NCI-H82 treated with DMSO at 0.1 percent for 48 hours (cell line): ENCODE results near the gene TMPRSS2.
"Not testable (repeated sequence)": the region's sequence is repeated elsewhere in the genome, so short reads cannot be mapped to it uniquely, and the experiment has no call there.

Experiments
- DNase-seq: peaks from one replicate; lab custom pipeline; 2025; ENCODE audit not compliant: unreplicated experiment; lab: John Stamatoyannopoulos, UW

TMPRSS2 gene

DNA sequence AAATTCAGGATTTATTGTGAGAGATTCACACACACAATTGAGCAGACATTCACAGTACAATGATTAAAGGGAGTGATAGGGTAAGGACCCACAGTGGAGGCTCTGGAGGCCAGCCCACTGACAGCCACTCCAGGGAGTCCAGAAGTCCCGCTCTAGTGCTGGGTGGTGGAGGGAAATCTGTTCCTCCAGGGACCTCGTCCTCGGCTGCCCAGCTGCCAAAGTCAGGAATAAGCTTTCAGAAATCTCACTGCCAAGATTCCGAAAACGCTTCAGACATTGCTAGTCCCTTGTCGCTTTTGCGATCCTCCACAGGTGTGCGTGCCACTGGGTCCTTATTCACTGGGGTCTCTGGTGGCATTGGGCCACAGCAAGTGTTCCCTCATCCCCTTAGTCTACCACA is 79.6 kb downstream of the TMPRSS2 start:
- no peak for DNase-seq

DNA sequence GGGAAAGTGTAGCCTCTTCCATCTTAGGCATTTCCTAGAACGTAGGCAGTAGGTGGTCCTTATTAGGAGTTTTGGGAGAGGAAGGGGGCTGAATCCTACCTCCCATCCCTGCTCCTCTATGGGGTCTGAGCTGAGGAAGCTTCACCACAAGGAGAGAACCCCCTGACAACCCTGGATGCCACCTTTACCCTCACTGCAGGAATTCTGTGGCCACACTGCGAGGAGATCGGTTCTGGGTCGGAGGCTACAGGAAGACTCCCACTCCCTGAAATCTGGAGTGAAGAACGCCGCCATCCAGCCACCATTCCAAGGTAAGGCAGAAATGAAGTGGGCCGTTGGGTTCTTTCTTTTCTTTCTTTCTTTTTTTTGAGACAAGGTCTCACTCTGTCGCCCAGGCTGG is 80.4 kb downstream of the TMPRSS2 start:
- no peak for DNase-seq

DNA sequence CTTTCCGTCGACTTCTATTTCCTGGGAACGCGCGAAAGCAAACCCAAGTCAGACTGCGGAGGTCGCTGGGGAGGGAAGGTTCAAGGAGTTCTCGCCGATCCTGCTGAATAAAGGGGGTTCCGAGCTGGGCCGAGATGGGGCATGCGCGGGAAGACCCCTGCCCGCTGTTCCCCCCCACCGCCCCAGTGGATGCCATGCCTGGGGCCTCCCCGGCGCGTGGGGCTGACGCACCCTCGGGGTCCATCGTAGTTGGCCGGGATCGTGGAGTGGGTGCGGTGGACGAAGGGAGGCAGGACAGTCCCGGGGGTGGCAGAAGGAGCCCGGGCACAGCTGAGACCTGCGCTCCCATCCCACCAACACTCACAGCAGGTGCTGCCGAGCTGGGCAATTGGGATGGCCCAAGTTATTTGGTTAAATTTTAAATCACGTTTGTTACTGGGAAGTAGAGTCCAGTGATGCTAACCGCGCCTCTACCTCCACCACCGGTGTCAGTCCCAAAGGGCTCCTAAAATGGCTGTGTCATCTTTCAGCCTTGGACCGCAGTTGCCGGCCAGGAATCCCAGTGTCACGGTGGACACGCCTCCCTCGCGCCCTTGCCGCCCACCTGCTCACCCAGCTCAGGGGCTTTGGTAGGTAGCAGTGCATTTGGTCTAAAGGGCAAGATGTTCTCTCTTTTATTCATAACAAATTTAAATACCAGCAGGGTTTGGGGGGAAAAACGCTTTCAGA is 81.1 kb downstream of the TMPRSS2 start:
- no peak for DNase-seq

DNA sequence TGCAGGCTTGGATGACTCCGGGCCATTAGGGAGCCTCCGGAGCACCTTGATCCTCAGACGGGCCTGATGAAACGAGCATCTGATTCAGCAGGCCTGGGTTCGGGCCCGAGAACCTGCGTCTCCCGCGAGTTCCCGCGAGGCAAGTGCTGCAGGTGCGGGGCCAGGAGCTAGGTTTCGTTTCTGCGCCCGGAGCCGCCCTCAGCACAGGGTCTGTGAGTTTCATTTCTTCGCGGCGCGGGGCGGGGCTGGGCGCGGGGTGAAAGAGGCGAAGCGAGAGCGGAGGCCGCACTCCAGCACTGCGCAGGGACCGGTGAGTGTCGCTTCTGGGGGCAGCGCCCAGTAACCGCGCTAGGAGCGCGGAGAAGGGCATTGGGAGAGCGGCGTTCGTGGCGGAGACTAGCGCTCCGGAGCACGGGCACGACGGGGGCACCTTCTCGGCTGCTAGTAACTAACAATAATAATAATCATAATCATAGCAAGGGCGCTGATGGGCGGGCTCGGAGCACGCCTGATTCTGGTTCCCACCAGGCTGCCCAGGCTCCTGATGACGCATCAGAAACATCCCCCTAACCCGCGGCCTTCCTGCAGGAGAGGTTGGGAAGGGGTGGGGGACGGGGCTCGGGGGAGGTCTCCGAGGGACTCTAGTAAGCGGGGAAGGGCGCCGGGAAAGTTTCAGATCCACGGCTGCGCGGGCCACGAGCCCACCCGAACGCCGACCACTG is 81.8 kb downstream of the TMPRSS2 start, which contains the start of gene MX1:
TSS of gene MX1 (plus strand) at position 286 of the 722 bp plus-strand sequence. CDS start 5,832 bp downstream, outside the sequence.
- DNase-seq = no peak

DNA sequence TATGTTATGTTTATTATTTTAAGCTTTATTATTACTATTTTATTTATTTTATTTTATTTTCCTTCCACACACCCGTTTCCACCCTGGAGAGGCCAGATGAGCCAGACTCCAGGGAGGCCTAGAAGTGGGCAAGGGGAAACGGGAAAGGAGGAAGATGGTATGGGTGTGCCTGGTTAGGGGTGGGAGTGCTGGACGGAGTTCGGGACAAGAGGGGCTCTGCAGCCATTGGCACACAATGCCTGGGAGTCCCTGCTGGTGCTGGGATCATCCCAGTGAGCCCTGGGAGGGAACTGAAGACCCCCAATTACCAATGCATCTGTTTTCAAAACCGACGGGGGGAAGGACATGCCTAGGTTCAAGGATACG is 82.4 kb downstream of the TMPRSS2 start:
- DNase-seq = no peak

DNA sequence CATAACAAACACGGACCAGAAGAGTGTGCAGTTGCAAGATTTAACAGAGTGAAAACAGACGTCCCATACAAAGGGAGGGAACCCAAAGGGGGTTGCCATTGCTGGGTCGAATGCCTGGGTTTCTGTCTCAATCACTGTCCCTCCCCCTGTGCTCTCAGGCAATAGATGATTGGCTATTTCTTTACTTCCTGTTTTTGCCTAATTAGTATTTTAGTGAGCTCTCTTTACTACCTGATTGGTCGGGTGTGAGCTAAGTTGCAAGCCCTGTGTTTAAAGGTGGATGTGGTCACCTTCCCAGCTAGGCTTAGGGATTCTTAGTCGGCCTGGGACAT is 84.7 kb downstream of the TMPRSS2 start:
- DNase-seq = not testable (repeated sequence)

DNA sequence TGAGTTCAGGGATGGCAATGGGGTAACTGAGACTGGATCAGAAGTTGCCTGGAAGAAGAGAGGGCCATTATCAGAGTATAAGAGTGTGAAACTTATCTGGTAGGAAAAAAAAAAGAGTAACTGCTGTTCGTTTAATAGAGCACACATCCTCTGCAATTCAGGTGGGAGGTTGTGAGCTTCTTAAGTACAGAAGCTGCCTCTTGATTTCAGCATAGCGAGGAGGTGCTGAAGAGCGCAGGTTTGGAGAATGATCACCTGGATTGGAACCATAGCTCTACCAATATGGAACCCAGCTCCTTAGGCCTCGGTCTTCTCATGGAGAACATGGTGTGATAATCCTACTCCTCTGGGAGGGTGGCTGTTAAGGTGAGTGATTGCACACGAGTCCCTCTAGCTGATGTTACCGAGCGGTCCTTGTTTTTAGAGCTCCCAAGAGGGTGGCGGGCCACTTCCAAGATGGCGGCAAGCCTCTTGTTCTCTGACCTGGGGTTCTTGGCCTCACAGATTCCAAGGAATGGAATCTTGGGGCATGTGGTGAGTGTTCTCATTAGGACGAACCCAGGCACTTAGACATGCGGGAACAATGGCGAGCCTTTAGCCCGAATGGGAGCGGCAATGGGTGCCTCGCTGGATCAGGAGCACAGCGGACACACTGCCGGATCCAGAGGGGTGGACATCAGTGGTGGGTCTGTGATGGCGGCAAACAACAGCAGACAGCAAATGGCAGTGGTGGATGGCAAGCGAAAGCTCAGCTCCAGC is 85.2 kb downstream of the TMPRSS2 start:
- no peak for DNase-seq

DNA sequence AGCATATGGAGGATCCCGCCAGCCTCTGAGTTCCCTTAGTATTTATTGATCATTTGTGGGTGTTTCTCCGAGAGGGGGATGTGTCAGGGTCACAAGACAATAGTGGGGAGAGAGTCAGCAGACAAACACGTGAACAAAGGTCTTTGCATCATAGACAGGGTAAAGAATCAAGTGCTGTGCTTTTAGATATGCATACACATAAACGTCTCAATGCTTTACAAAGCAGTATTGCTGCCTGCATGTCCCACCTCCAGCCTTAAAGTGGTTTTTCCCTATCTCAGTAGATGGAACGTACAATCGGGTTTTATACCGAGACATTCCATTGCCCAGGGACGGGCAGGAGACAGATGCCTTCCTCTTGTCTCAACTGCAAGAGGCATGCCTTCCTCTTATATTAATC is 87.0 kb downstream of the TMPRSS2 start:
- not testable (repeated sequence) for DNase-seq

DNA sequence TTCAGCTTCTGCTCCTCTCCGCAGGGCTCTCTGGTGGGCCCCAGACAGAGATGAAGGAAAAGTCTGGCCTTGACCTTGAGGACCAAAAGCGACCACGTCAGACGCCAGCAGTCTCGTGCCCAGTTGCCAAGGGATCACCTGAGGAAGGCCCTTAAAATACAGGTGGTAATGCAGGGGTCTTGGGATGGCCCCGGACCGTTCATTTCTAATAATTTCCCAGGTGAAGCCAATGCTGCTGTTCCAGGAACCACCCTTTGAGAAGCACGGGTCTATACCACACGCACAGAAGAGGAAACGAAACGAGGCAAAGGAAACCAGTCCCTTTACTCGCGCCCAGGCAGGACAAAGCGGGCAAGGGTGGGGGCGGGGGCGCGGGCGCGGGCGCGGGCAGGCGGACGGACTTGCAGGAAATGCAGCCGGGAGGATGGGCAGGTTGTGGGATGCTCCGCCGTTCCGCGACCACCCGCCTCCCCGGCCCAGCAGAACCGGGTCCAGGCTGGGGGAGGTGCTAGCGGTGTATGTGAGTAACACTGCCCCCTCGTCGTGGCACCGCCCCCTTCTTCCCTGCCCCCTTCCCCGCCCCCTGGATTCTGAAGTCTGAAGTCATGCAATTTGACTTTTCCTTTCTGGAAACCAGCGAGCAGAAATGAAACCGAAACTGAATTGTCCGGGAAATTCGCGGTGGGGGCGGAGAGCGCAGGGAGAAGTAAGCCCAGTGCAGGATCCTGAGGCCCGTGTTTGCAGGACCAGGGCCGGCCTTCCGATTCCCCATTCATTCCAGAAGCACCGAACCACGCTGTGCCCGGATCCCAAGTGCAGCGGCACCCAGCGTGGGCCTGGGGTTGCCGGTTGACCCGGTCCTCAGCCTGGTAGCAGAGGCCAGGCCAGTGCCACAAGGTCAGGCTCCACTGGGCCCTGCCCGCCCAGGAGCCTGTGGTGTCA is 87.8 kb downstream of the TMPRSS2 start:
- DNase-seq = no peak

DNA sequence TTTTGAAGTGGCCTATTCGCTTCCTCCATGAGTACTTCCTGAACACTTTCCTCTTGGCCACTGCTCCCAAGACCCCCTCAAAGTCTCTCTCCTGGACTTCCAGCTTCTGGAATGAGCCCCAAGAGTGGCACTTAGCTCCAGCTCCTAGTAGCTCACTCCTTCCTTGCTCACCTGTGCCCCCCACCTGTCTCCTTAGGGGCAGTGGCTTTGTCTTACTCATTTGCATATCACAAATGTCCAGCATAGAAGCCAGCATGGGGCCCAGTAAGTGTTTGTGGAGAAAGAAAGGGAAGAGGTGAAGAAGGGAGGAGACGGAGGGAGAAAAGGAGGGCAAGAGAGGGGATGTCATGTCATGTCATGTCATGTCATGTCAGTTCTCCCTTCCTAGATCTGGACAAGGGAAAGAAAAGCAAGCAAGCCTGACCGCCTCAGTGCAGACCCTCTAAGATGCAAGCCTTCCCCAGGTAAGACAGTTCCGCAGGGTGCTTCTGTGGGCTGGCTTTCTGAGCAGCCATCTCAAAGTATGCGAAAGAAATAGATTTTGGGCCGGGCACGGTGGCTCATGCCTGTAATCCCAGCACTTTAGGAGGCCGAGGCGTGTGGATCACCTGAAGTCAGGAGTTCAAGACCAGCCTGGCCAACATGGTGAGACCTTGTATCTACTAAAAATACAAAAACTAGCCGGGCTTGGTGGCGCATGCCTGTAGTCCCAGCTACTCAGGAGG is 88.8 kb downstream of the TMPRSS2 start:
- DNase-seq = no peak

DNA sequence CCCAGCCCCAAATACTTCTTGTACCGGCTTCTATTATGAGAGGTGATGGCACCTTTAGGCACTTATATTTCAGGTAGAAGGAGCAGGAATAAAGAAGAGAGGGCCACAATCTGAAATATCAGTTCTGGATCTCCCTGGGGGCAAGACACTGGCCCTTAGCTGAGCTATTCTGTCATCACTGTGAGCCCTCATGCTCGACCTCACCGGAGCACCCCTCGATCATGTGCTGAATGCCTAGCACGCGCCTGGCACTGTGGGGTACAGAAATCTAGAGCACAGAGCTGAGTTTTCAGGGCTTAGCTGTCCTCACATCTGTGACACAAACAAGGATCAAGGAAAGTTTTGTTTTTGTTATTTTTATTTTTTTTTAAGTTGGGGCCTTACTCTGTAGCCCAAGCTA is 89.6 kb downstream of the TMPRSS2 start:
- DNase-seq = no peak

DNA sequence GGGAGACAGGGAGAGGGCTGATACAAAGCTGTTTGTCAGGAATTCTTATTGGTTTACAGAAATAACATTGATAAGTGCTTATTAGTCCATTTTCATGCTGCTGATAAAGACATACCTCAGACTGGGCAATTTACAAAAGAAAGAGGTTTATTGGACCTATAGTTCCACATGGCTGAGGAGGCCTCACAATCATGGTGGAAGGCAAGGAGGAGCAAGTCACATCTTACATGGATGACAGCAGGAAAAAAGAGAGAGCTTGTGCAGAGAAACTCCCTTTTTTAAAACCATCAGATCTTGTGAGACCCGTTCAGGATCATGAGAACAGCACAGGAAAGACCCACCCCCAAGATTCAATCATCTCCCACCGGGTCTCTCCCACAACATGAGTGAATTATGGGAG is 90.5 kb downstream of the TMPRSS2 start:
- DNase-seq = not testable (repeated sequence)
